IMR-90 (cell line): ENCODE data around the gene LRRK2. TPM values are rescaled to one million over a fixed set of nuclear protein-coding genes. Genes with fewer than 3 reads are reported as not detected.

Source experiments
- ATAC-seq: fragments of 200-7000 bp; cut with Tn5 transposase; 2 replicates; pipeline ENCODE4 v1.9.1; 2020; ENCODE audit warnings: low read depth, mild to moderate bottlenecking, moderate library complexity
- BruUV-seq: library from RNA; stranded (reverse); fragments of 400-500 nt; replicated peaks from 2 replicates; lab custom pipeline; 2021; lab: Mats Ljungman, UMichigan
- CTCF ChIA-PET: fragments of 300-600 bp; formaldehyde crosslinking; extraction: SDS; loops from one replicate; lab custom pipeline; 2021; ENCODE audit warnings: antibody characterized with exemption; lab: Yijun Ruan, JAX
- POLR2A ChIA-PET: fragments of 300-600 bp; sonication (Branson Sonifier 250); formaldehyde crosslinking; loops from one replicate; lab custom pipeline; 2022; ENCODE audit warnings: antibody characterized with exemption; ENCODE audit not compliant: unreplicated experiment; lab: Charles Lee
- DNase-seq: peaks from one replicate; pipeline ENCODE4 v3.0.0; 2013
- H2AFZ ChIP-seq: replicated peaks from 2 replicates; pipeline ENCODE3; 2013; ENCODE audit warnings: low read length, mild to moderate bottlenecking; ENCODE audit not compliant: poor library complexity
- H2AK5ac ChIP-seq: 2 replicates; pipeline ENCODE4 v1.6.1; 2013; ENCODE audit warnings: low read depth, low read length, inconsistent platforms
- H2AK9ac ChIP-seq: replicated peaks from 2 replicates; pipeline ENCODE3; 2013; ENCODE audit warnings: mild to moderate bottlenecking, low read depth, low read length, moderate library complexity; ENCODE audit not compliant: poor library complexity
- H2BK120ac ChIP-seq: 2 replicates; pipeline ENCODE4 v1.6.1; 2013; ENCODE audit warnings: low read depth, low read length, inconsistent platforms
- H2BK15ac ChIP-seq: 3 replicates; pipeline ENCODE4 v1.6.1; 2013; ENCODE audit warnings: low read depth, low read length, inconsistent platforms
- H2BK20ac ChIP-seq: 2 replicates; pipeline ENCODE4 v1.6.1; 2013; ENCODE audit warnings: low read depth, mild to moderate bottlenecking, inconsistent platforms, low read length, moderate library complexity
- H2BK5ac ChIP-seq: 2 replicates; pipeline ENCODE4 v1.6.1; 2013; ENCODE audit warnings: mild to moderate bottlenecking, low read depth, low read length, inconsistent platforms; ENCODE audit not compliant: poor library complexity, severe bottlenecking
- H3K14ac ChIP-seq: replicated peaks from 2 replicates; pipeline ENCODE4 v1.6.1; 2013; ENCODE audit warnings: low read depth, low read length, inconsistent platforms
- H3K18ac ChIP-seq: 2 replicates; pipeline ENCODE4 v1.6.1; 2013; ENCODE audit warnings: low read depth, low read length, control low read depth
- H3K23ac ChIP-seq: 2 replicates; pipeline ENCODE4 v1.6.1; 2013; ENCODE audit warnings: low read depth, low read length, inconsistent platforms
- H3K27ac ChIP-seq: 2 replicates; pipeline ENCODE4 v1.5.1; 2013; ENCODE audit warnings: mild to moderate bottlenecking, control low read depth, low read length; ENCODE audit not compliant: insufficient read depth
- H3K27me3 ChIP-seq: 2 replicates; pipeline ENCODE4 v1.6.1; 2013; ENCODE audit warnings: low read length; ENCODE audit not compliant: control insufficient read depth, insufficient read depth
- H3K36me3 ChIP-seq: 2 replicates; pipeline ENCODE4 v1.6.1; 2013; ENCODE audit warnings: low read length, mixed read lengths; ENCODE audit not compliant: control insufficient read depth, insufficient read depth
- H3K4ac ChIP-seq: 2 replicates; pipeline ENCODE4 v1.6.1; 2013; ENCODE audit warnings: low read depth, low read length, inconsistent platforms
- H3K4me1 ChIP-seq: 2 replicates; pipeline ENCODE4 v1.6.1; 2013; ENCODE audit warnings: low read length, mixed read lengths; ENCODE audit not compliant: control insufficient read depth, insufficient read depth
- H3K4me2 ChIP-seq: 2 replicates; pipeline ENCODE4 v1.6.1; 2013; ENCODE audit warnings: low read depth, mild to moderate bottlenecking, control low read depth, low read length, moderate library complexity
- H3K4me3 ChIP-seq: 2 replicates; pipeline ENCODE4 v1.5.1; 2013; ENCODE audit warnings: low read depth, mild to moderate bottlenecking, control low read depth, low read length, moderate library complexity; ENCODE audit not compliant: insufficient read depth
- H3K56ac ChIP-seq: 2 replicates; pipeline ENCODE4 v1.6.1; 2013; ENCODE audit warnings: low read length, inconsistent platforms; ENCODE audit not compliant: insufficient read depth; ENCODE audit errors: extremely low read depth
- H3K79me1 ChIP-seq, 2 experiments: 2 replicates each; pipeline ENCODE4 v1.6.1; 2013; ENCODE audit warnings: low read length in 2 of 2, inconsistent platforms in 1 of 2, low read depth in 1 of 2
- H3K9ac ChIP-seq: 2 replicates; pipeline ENCODE4 v1.6.1; 2013; ENCODE audit warnings: low read depth, low read length, control low read depth
- H3K9me1 ChIP-seq: 2 replicates; pipeline ENCODE4 v1.6.1; 2013; ENCODE audit warnings: low read length, inconsistent platforms; ENCODE audit not compliant: insufficient read depth
- H3K9me3 ChIP-seq: 2 replicates; pipeline ENCODE4 v1.6.1; 2013; ENCODE audit warnings: low read length; ENCODE audit not compliant: control insufficient read depth, insufficient read depth
- H4K20me1 ChIP-seq: 2 replicates; pipeline ENCODE4 v1.6.1; 2013; ENCODE audit warnings: low read length, inconsistent platforms; ENCODE audit not compliant: insufficient read depth
- H4K5ac ChIP-seq: 2 replicates; pipeline ENCODE4 v1.6.1; 2013; ENCODE audit warnings: mild to moderate bottlenecking, low read depth, low read length, control low read depth
- H4K8ac ChIP-seq, 2 experiments: 2 replicates each; pipeline ENCODE4 v1.6.1; 2013; ENCODE audit warnings: low read depth in 2 of 2, low read length in 2 of 2, control low read depth in 1 of 2, inconsistent platforms in 1 of 2
- H4K91ac ChIP-seq: 2 replicates; pipeline ENCODE4 v1.6.1; 2013; ENCODE audit warnings: low read depth, low read length, inconsistent platforms; ENCODE audit not compliant: insufficient read depth
- CTCF ChIP-seq: conservative IDR thresholded peaks from 2 replicates; pipeline ENCODE4 v1.5.1; 2012; ENCODE audit warnings: mild to moderate bottlenecking, low read depth, low read length, improper control_type of control experiment
- MAZ ChIP-seq: IDR thresholded peaks from 2 replicates; pipeline ENCODE4 v1.6.1; 2012; ENCODE audit warnings: low read depth, mild to moderate bottlenecking, low read length, improper control_type of control experiment, moderate library complexity, borderline replicate concordance
- SMC3 ChIP-seq: fragments of 150-350 bp; IDR thresholded peaks from 2 replicates; pipeline ENCODE4 v1.6.1; 2016; ENCODE audit warnings: low read depth, mild to moderate bottlenecking, antibody characterized with exemption, low read length, moderate library complexity
- WGBS, 2 experiments: methylation state at CpG; one replicate each; pipeline versions ENCODE4 v1.1.5 to v1.1.7; 2013; ENCODE audit warnings: missing lambda C conversion rate in 2 of 2; ENCODE audit not compliant: insufficient read length in 1 of 2; ENCODE audit errors: extremely low coverage in 2 of 2; 5-methylcytosine and 5-hydroxymethylcytosine counted together
- dilution Hi-C: fragments of 300-500 bp; cut with HindIII; formaldehyde crosslinking; loops from one replicate; pipeline ENCODE4 v1.14.3; 2018; ENCODE audit warnings: low sequenced_read_pairs; ENCODE audit not compliant: unreplicated experiment
- in situ Hi-C: fragments of 300-500 bp; cut with MboI; formaldehyde crosslinking; loops from 3 replicates; pipeline ENCODE4 v1.14.3; 2019; ENCODE audit warnings: low sequenced_read_pairs, inconsistent platforms, mixed read lengths
- intact Hi-C: fragments of 100-400 bp; cut with micrococcal nuclease; formaldehyde crosslinking; loops from 2 replicates; pipeline ENCODE4 v1.10.0; 2022
- polyA plus RNA-seq, 3 experiments: library from polyadenylated mRNA; depleted of rRNA; stranded (reverse); fragments of >200 nt; gene quantifications; 2 replicates each; pipeline ENCODE4 v1.2.3, GENCODE V29; 2012; ENCODE audit warnings: low replicate concordance in 1 of 3
- total RNA-seq: library from RNA; depleted of rRNA; stranded (reverse); fragments of >200 nt; gene quantifications from 2 replicates; pipeline ENCODE4 v1.2.3, GENCODE V29; 2012; rRNA removed

LRRK2 gene
- total and polyA plus RNA-seq, 2 of the 4 experiments (the other 2 are of a cell fraction): 0.17 to 0.54 TPM

- CTCF ChIA-PET: no interaction called here
- Histone ChIP-seq H3K9me1 (no peaks in the 10 kb centered on the region), H2AK9ac (no peak overlapping the region), H3K14ac (no peak overlapping the region), H2BK15ac (no peak overlapping the region), H4K20me1 (no peaks in the 10 kb centered on the region), H2BK5ac (no peak overlapping the region), H4K8ac (no peak overlapping the region), H3K36me3 (no peaks in the 10 kb centered on the region), H3K9me3 (peaks cover 2% of the 10 kb centered on the region; the same call in 1 of the 2 replicates), H2AK5ac (no peak overlapping the region), H3K27me3 (no peaks in the 10 kb centered on the region), H3K4me1 (no peaks in the 10 kb centered on the region), H3K18ac (no peak overlapping the region), H2BK20ac (no peak overlapping the region), H3K4me3 (no peak overlapping the region), H2AFZ (no peak overlapping the region), H3K9ac (no peak overlapping the region), H4K5ac (no peak overlapping the region), H3K56ac (no peak overlapping the region), H2BK120ac (no peak overlapping the region), H3K4me2 (no peak overlapping the region), H3K4ac (no peak overlapping the region), H3K27ac (no peak overlapping the region), H3K23ac (no peak overlapping the region), H4K91ac (no peak overlapping the region), H3K79me1 (no peaks in the 10 kb centered on the region)
- dilution Hi-C loops: no loop called here
- ATAC-seq (no peak), DNase-seq (no peak)
- WGBS, 2 experiments: no CpG with 5 or more reads among the region's 8 CpGs
- intact Hi-C loops: no loop called here
- in situ Hi-C loops: no loop called here
- TF ChIP-seq MAZ (no peak), CTCF (no peak), SMC3 (no peak)
- BruUV-seq: no TSS peak
- POLR2A ChIA-PET: no interaction called here
Observed at GRCh38 chr12:40405419-40405818, 180.6 kb downstream of the LRRK2 start.

Other genes with a start within 250 kb of the LRRK2 start
- gene SLC2A13, start 118.9 kb upstream of the LRRK2 start, total RNA-seq: 3.9 and 5.8 TPM in 2 replicates
- 0.95 and 1.5 TPM in 2 replicates for gene SLC2A13, start 118.9 kb upstream of the LRRK2 start, polyA plus RNA-seq (2012; rRNA removed)